C4-2B (cell line): ENCODE data around the gene PTEN.

Experiments
- ZFX ChIP-seq: fragments of 450-650 bp; IDR thresholded peaks from 2 replicates; pipeline ENCODE4 v1.6.1; 2017
- TF ChIP-seq, protein P1 (sequence below): fragments of 450-650 bp; conservative IDR thresholded peaks from 2 replicates; pipeline ENCODE4 v1.5.1; 2017; ENCODE audit warnings: mild to moderate bottlenecking

DNA sequence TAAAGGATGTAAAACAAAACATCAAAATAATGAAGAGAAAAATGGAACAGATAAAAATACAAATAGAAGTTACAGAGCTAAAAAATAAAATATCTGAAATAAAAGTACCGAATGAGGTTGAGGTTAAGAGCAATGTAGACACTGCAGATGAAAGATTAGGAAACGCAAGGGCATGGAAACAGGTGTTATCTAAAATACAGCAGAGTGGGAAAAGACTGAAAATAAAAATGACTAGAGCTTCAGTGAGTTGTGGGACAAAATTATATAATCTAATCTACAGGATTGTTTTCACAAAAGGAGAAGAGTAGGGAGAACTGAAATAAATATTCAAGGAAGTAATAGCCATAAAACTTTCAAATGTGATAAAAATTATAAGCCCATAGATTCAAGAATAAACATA lies 123.8 kb downstream of the PTEN start:
- TF ChIP-seq, protein P1, sequence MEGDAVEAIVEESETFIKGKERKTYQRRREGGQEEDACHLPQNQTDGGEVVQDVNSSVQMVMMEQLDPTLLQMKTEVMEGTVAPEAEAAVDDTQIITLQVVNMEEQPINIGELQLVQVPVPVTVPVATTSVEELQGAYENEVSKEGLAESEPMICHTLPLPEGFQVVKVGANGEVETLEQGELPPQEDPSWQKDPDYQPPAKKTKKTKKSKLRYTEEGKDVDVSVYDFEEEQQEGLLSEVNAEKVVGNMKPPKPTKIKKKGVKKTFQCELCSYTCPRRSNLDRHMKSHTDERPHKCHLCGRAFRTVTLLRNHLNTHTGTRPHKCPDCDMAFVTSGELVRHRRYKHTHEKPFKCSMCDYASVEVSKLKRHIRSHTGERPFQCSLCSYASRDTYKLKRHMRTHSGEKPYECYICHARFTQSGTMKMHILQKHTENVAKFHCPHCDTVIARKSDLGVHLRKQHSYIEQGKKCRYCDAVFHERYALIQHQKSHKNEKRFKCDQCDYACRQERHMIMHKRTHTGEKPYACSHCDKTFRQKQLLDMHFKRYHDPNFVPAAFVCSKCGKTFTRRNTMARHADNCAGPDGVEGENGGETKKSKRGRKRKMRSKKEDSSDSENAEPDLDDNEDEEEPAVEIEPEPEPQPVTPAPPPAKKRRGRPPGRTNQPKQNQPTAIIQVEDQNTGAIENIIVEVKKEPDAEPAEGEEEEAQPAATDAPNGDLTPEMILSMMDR: no peak
- TF ChIP-seq ZFX: no peak
